ENCODE measurements around the gene PAX8.

- TF ChIP-seq CTCF (IDR thresholded peaks at IDR 0.05; ENCODE audit: borderline replicate concordance, extremely low read depth, low read length, poor library complexity, severe bottlenecking) (no peak), EZH2 (IDR thresholded peaks at IDR 0.05; ENCODE audit: borderline replicate concordance, low read depth, low read length, severe bottlenecking) (no peak)
Observed at GRCh38 chr2:113167962-113168340, 110.8 kb downstream of the PAX8 start.

Measured in DND-41 (cell line).